ENCODE data around the gene ATAD3A.

Gene ATAD3A

GRCh38 chr1:1536019-1536937, 24.3 kb downstream of the ATAD3A start:
- no peak overlapping the region for H3K27ac Mint-ChIP-seq
- no peak for DNase-seq (ENCODE audit: low spot score in 2 of 2)
- peaks cover 5% of the 10 kb centered on the region for H3K4me1 Mint-ChIP-seq
- peaks cover 4% of the 10 kb centered on the region for H3K27me3 Mint-ChIP-seq
- ATAC-seq (ENCODE audit: low read depth), result no peak
- peaks cover 3% of the 10 kb centered on the region for H3K9me3 Mint-ChIP-seq
- H3K36me3 Mint-ChIP-seq, result peaks cover 7% of the 10 kb centered on the region
- H3K4me3 Mint-ChIP-seq, result no peak overlapping the region

DNA sequence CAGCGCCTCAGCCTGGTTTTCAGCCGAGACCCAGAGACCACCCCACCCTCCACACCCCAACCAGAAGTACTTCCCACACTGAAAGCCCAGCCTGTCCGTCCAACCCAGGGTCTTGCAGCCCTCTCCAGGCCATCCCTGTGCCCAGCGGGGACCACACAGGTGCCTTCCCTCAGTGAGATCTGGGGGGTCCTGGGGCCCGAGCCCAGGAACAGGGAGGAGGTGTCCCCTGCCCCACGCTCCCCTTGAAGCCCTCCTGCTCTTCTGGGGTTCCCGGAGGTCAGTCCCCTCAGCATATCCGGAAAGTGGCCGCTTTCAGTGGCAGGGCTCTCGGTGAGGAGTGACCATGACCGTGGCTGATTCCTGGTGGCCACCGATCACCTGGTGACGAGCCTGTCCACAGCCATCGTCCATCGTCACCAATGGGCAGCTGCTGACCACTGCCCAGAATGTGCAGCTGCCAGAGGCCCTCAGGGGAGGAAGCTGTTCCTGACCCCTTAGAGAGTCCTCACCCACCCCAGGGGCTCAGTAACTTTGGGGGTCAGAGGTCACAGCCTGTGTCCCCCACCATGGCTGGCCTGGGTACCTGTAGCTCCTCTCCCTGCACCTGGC, 25.1 kb downstream of the ATAD3A start:
- H3K27ac Mint-ChIP-seq, result no peak overlapping the region
- DNase-seq (ENCODE audit: low spot score in 2 of 2) (no peak), ATAC-seq (ENCODE audit: low read depth) (no peak)
- peaks cover 1% of the 10 kb centered on the region for H3K9me3 Mint-ChIP-seq
- peaks cover 5% of the 10 kb centered on the region for H3K4me1 Mint-ChIP-seq
- H3K36me3 Mint-ChIP-seq, result peaks cover 5% of the 10 kb centered on the region
- peaks cover 4% of the 10 kb centered on the region for H3K27me3 Mint-ChIP-seq
- H3K4me3 Mint-ChIP-seq, result no peak overlapping the region

- no peaks in the 10 kb centered on the region for H3K9me3 Mint-ChIP-seq
- DNase-seq (ENCODE audit: low spot score in 2 of 2), result no peak
- H3K27me3 Mint-ChIP-seq, result peaks cover 4% of the 10 kb centered on the region
- H3K36me3 Mint-ChIP-seq, result peaks cover 3% of the 10 kb centered on the region
- no peak overlapping the region for H3K27ac Mint-ChIP-seq
- no peak for ATAC-seq (ENCODE audit: low read depth)
- H3K4me1 Mint-ChIP-seq, result peaks cover 5% of the 10 kb centered on the region
- H3K4me3 Mint-ChIP-seq, result no peak overlapping the region
Observed at GRCh38 chr1:1537626-1538250, 25.8 kb downstream of the ATAD3A start.

DNA sequence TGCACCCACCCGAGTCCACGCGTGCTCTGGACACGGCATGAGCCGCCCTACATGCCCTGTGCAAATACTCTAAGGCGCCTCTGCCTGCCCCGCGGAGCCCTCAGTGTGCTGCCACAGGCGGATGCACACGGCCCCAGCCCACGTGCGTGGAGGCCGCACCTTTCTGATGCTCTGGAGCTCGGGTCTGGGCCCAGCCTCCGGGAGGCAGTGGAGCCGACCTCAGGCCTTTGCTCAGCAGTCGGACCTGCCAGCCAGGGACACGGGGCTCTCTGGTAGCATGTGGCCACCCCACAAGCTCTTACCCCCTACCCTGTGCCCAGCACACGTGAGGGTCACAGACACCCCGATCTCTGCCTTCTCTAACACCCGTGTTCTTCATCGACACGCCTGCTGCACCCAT, 26.4 kb downstream of the ATAD3A start:
- Mint-ChIP-seq H3K27ac (no peak overlapping the region), H3K9me3 (no peaks in the 10 kb centered on the region), H3K4me3 (no peak overlapping the region), H3K36me3 (peaks cover 3% of the 10 kb centered on the region), H3K27me3 (peaks cover 4% of the 10 kb centered on the region), H3K4me1 (peaks cover 5% of the 10 kb centered on the region)
- no peak for ATAC-seq (ENCODE audit: low read depth)
- no peak for DNase-seq (ENCODE audit: low spot score in 2 of 2)

- Mint-ChIP-seq H3K36me3 (peaks cover 5% of the 10 kb centered on the region), H3K4me1 (peaks cover 5% of the 10 kb centered on the region), H3K27ac (no peak overlapping the region), H3K27me3 (peaks cover 4% of the 10 kb centered on the region), H3K4me3 (peak overlapping the region; percentile 11), H3K9me3 (no peaks in the 10 kb centered on the region)
- DNase-seq (ENCODE audit: low spot score in 2 of 2) (no peak), ATAC-seq (ENCODE audit: low read depth) (no peak)
Observed at GRCh38 chr1:1538989-1539309, 27.0 kb downstream of the ATAD3A start.

GRCh38 chr1:1539310-1540089, 27.5 kb downstream of the ATAD3A start:
- no peak for DNase-seq (ENCODE audit: low spot score in 2 of 2)

DNA sequence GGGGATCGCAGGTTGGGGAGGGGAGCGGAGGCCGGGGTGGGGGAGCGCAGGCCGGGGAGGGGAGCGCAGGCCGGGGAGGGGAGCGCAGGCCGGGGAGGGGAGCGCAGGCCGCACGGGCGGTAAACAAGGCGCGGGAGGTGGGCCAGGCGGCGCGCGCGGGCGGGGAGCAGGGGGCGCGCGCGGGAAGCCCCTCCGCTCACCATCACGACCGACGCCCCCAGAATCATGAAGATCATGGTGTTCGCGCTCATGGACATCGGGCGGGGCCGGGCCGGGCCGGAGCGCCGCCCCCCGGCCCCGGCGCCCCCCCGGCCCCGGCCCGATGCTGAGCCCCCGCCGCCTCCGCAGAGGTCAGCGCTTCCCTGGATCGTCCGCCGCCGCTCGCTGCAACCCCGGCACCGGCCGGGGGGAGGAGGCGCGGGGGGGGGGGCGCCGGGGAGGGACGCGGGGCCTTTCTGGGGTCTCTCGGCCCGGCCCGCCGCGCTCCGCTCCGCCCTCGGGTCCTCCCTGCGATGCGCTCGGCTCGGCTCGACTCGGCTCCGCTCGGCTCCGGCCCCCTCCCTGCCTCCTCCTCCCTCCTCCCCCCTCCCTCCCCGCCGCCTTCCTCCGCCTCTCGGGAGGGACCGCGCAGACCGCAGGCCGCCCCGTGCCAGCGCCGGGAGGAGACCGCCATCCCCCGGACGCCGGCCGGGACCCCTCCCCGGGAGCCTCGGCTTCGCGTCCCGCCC, 28.3 kb downstream of the ATAD3A start, which contains the start of gene TMEM240:
Gene TMEM240 (minus strand): TSS at position 535 of the 728 bp plus-strand sequence. CDS start 278 bp downstream, at position 257.
- peaks cover 5% of the 10 kb centered on the region for H3K36me3 Mint-ChIP-seq
- H3K9me3 Mint-ChIP-seq, result no peaks in the 10 kb centered on the region
- peak within 1 kb of the TSS; percentile 86 for H3K4me3 Mint-ChIP-seq
- peaks cover 4% of the 10 kb centered on the region for H3K27me3 Mint-ChIP-seq
- peaks cover 5% of the 10 kb centered on the region for H3K4me1 Mint-ChIP-seq
- ATAC-seq (ENCODE audit: low read depth) (peak; percentile 67), DNase-seq (ENCODE audit: low spot score in 2 of 2) (no peak)
- H3K27ac Mint-ChIP-seq, result no peak within 1 kb of the TSS

More at GRCh38 chr1:1539310-1540089, 27.5 kb downstream of the ATAD3A start:
- no peak overlapping the region for H3K27ac Mint-ChIP-seq
- peaks cover 5% of the 10 kb centered on the region for H3K36me3 Mint-ChIP-seq
- H3K9me3 Mint-ChIP-seq, result no peaks in the 10 kb centered on the region
- H3K4me1 Mint-ChIP-seq, result peaks cover 5% of the 10 kb centered on the region
- ATAC-seq (ENCODE audit: low read depth), result peak; percentile 7
- peak overlapping the region; percentile 86 for H3K4me3 Mint-ChIP-seq
- H3K27me3 Mint-ChIP-seq, result peaks cover 4% of the 10 kb centered on the region

DNA sequence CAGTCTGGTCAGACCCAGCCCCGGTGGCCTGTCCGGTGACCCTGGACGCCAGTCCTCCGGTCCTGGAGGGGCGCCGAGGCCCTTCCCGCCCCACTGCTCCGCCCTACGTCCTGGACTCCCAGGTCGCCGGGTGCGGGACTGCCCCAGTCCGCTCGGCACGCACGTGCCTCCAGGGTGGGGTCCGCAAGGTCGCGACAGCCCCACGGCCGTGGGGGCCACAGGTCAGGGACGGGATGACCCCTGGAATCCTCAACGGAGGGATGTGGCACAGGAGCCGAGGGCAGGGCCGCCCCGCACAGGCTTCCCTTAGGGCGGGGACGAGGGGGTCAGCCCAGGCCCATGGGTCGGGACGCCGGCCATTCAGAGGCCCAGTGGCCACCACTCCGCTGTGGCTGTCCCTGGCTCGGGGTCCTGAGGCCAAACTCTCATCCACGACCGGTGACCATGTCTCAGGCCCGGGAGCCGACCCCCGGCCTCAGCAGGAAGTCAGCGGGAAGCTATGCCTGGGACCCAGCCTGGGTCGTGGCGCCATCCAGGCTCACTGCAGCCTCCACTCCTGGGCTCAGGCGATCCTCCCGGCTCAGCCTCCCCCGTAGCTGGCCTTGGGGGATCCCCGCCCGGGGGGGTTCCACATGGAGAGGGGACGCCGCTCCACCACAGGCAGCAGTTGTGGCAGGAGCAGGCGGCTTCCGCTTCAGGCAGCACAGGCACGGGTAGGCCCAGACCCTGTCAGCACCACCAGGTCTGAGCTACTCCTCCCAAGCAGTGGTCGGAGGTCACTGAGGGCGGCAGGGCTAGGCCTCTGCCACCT, 29.1 kb downstream of the ATAD3A start:
- no peak for DNase-seq (ENCODE audit: low spot score in 2 of 2)
- Mint-ChIP-seq H3K27ac (no peak overlapping the region), H3K4me3 (peak overlapping the region; percentile 46), H3K9me3 (no peaks in the 10 kb centered on the region), H3K27me3 (peaks cover 4% of the 10 kb centered on the region), H3K4me1 (peaks cover 5% of the 10 kb centered on the region), H3K36me3 (peaks cover 5% of the 10 kb centered on the region)
- ATAC-seq (ENCODE audit: low read depth), result no peak

DNA sequence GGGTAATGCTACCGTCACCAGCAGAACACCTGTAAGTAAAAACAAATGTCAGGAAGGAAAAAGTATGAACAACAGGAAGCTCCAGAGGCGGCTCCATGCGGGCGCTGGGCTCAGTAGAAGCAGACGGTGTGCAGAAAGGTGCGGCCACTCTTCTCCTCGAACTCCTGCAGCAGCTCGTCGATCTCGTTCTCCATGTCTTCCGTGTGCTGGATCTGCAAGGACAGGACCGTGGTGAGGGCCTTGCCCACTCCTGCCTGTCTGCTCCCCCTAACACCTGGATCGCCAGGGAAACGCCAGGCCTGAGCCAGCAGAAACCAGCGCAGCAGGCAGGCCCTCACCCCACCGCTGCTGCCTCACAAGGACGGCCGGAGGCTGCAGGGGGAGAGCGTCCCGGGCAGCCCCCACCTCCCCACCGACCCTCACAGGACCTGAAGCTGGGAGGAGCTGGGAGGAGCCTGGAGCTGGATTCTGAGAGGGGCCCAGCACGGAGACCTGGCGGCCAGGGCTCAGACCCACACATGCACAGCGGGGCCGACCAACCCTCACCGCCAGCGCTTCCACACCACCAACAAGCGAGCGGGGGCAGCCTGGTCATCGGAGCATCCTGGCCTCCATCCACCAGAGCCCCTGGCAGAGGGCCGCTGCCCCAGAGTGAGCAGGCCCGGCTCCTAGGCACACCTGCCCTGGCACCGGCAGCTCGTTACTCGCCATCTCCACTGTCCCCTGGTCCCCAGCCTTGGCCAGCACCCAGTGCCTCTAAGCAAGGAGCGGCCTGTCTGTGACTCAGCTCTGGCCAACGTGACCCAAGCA, 30.2 kb downstream of the ATAD3A start:
- Mint-ChIP-seq H3K27me3 (peaks cover 4% of the 10 kb centered on the region), H3K27ac (no peak overlapping the region), H3K4me3 (peak overlapping the region; percentile 59), H3K4me1 (peaks cover 5% of the 10 kb centered on the region), H3K36me3 (peaks cover 5% of the 10 kb centered on the region), H3K9me3 (no peaks in the 10 kb centered on the region)
- ATAC-seq (ENCODE audit: low read depth) (no peak), DNase-seq (ENCODE audit: low spot score in 2 of 2) (no peak)

DNA sequence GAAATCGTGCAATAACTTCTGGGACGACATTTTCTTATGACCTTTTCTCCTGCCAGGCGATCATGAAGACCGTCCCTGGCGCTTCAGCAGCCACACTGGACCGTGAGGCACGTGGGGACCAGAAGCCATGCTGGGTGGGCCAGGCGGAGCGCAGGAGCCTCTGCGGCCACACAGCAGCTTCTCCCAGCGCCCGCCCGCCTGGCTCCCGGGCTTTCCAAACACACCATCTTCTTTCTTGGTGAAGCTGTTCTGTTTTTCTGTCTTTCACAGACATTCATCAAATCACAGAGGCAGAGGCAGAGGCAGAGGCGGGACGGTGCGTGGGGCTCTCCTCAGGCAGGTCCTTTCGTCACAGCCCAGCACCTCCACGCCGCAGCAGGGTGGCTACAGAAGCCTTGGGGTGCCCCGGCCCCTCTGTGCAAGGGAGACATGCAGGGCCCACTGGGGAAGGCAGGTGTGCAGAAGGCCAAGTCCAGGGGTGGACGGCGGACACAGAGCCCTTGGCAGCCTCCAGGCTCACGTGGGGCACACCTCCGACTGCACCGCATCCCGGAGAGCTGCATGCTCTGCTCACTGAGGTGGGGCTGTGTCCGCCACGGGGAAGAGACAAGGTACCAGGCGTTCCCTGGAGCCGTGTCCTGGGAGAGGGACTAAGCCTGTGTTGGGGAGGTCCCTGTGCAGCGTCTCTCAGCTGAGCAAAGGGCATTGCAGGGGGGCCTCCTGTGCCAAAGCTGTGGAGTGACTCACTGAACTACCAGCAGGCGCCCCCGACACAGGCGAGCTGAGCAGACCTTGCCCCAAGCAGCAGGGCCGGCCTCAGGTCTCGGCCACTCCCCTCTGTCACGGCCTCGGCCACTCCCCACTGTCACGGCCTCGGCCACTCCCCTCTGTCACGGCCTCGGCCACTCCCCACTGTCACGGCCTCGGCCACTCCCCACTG, 31.1 kb downstream of the ATAD3A start:
- no peak overlapping the region for H3K4me3 Mint-ChIP-seq
- ATAC-seq (ENCODE audit: low read depth), result no peak
- H3K27ac Mint-ChIP-seq, result no peak overlapping the region
- H3K36me3 Mint-ChIP-seq, result peaks cover 5% of the 10 kb centered on the region
- peaks cover 5% of the 10 kb centered on the region for H3K4me1 Mint-ChIP-seq
- H3K27me3 Mint-ChIP-seq, result peaks cover 4% of the 10 kb centered on the region
- H3K9me3 Mint-ChIP-seq, result no peaks in the 10 kb centered on the region
- DNase-seq (ENCODE audit: low spot score in 2 of 2), result no peak

DNA sequence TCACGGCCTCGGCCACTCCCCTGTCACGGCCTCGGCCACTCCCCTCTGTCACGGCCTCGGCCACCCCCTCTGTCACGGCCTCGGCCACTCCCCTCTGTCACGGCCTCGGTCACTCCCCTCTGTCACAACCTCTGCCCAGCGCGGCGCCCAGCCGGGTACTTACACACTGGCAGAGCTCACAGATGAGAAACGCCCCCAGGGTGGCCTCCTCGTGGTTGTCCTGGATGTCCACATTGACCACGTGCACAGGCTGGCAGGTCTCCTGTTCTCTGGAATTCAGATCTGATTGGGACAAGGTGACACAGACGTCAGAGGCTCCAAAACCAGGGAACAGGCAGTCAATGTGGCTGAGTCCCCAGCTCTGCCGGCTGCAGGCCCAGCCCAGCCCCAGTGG, 31.7 kb downstream of the ATAD3A start:
- DNase-seq (ENCODE audit: low spot score in 2 of 2) (no peak), ATAC-seq (ENCODE audit: low read depth) (no peak)
- H3K27ac Mint-ChIP-seq, result no peak overlapping the region
- no peak overlapping the region for H3K4me3 Mint-ChIP-seq
- H3K36me3 Mint-ChIP-seq, result peaks cover 5% of the 10 kb centered on the region
- peaks cover 2% of the 10 kb centered on the region for H3K27me3 Mint-ChIP-seq
- H3K4me1 Mint-ChIP-seq, result peaks cover 4% of the 10 kb centered on the region
- H3K9me3 Mint-ChIP-seq, result no peaks in the 10 kb centered on the region

Data from memory B cell (primary cell).